Lung (tissue), 12 donors: ENCODE measurements around the gene SNX5. TPM values are rescaled to one million over a fixed set of nuclear protein-coding genes. Genes with fewer than 3 reads are reported as not detected.

ENCODE experiments used
- ATAC-seq: fragments of 200-7000 bp; cut with Tn5 transposase; one replicate; pipeline ENCODE4 v1.9.1; 2020; ENCODE audit warnings: moderate number of reproducible peaks; ENCODE audit not compliant: insufficient read depth, low FRiP score
- DNase-seq, 3 donors: peaks; one replicate each; pipeline ENCODE4 v3.0.0-alpha.2; 2013 to 2017
- H3K27ac ChIP-seq, 2 donors: one replicate each; pipeline ENCODE4 v1.5.1; 2013; ENCODE audit warnings: mild to moderate bottlenecking in 2 of 2, moderate library complexity in 2 of 2, control low read depth in 1 of 2, inconsistent platforms in 1 of 2, low read depth in 1 of 2, low read length in 1 of 2
- H3K27me3 ChIP-seq, 3 donors: one replicate each; pipeline ENCODE4 v1.5.1; 2013; ENCODE audit warnings: low read length in 2 of 3; ENCODE audit not compliant: control insufficient read depth in 3 of 3, insufficient read depth in 3 of 3
- H3K36me3 ChIP-seq, 4 donors: one replicate each; pipeline ENCODE4 v1.5.1; 2013; ENCODE audit warnings: low read length in 4 of 4, mild to moderate bottlenecking in 1 of 4, moderate library complexity in 1 of 4; ENCODE audit not compliant: control insufficient read depth in 4 of 4, insufficient read depth in 4 of 4
- H3K4me1 ChIP-seq, 5 donors: one replicate each; pipeline ENCODE4 v1.5.1; 2013; ENCODE audit warnings: low read length in 5 of 5, mild to moderate bottlenecking in 2 of 5, moderate library complexity in 1 of 5; ENCODE audit not compliant: control insufficient read depth in 5 of 5, insufficient read depth in 5 of 5
- H3K4me3 ChIP-seq: one replicate; pipeline ENCODE4 v1.5.1; 2013; ENCODE audit warnings: mild to moderate bottlenecking, control low read depth, moderate library complexity
- H3K9ac ChIP-seq, 2 donors: one replicate each; pipeline ENCODE4 v1.5.1; 2013; ENCODE audit warnings: low read length in 2 of 2, control low read depth in 1 of 2; ENCODE audit not compliant: insufficient read depth in 1 of 2
- H3K9me3 ChIP-seq, 4 donors: one replicate each; pipeline ENCODE4 v1.5.1; 2013; ENCODE audit warnings: low read length in 3 of 4, mild to moderate bottlenecking in 1 of 4, moderate library complexity in 1 of 4; ENCODE audit not compliant: control insufficient read depth in 4 of 4, insufficient read depth in 3 of 4
- CTCF ChIP-seq: IDR thresholded peaks from 2 replicates; pipeline ENCODE4 v1.5.1; 2012; ENCODE audit warnings: mild to moderate bottlenecking; ENCODE audit errors: control extremely low read depth, extremely low read depth
- WGBS, 2 donors: extraction: QIAGEN DNeasy Blood & Tissue Kit; methylation state at CpG; one replicate each; pipeline ENCODE4 v1.1.7; 2013; 5-methylcytosine and 5-hydroxymethylcytosine counted together
- polyA plus RNA-seq, 2 donors: library from polyadenylated mRNA; stranded (reverse); fragments of 200-250 nt; gene quantifications; one replicate each; pipeline ENCODE4 v1.2.1, GENCODE V29; 2013
- total RNA-seq, 2 donors: library from RNA; depleted of rRNA in 1 of 2; stranded (reverse); fragments of >200 nt in 1 of 2; gene quantifications; one replicate each; pipeline ENCODE4 v1.2.1, GENCODE V29; 2014 to 2021
- donor health status: control.
- donor health status: control.
- donor health status: Bipolar disorder and iron deficiency.
- donor health status: healthy.
- donor health status: DM: yes; HTN: yes; CAD: no.

SNX5 gene
- total and polyA plus RNA-seq, 4 donors: 66.6 to 194 (median 86.7) TPM

GRCh38 chr20:17953935-17954334 is 14.7 kb downstream of the SNX5 start:
- H3K4me1 ChIP-seq: peaks cover 5 to 24% (median 16%) of the 10 kb centered on the region in 5 donors
- H3K4me3 ChIP-seq: no peak overlapping the region
- ATAC-seq: no peak
- H3K36me3 ChIP-seq: peaks cover 29 to 51% (median 46%) of the 10 kb centered on the region in 4 donors
- H3K9me3 ChIP-seq: no peaks in the 10 kb centered on the region
- H3K27ac ChIP-seq: no peak overlapping the region
- DNase-seq: no peak
- 91 to 97% methylated on average over 5 of the region's 5 CpGs for WGBS, 2 donors
- no peak for TF ChIP-seq CTCF
- no peaks in the 10 kb centered on the region for H3K27me3 ChIP-seq
- H3K9ac ChIP-seq: no peak overlapping the region

- Histone ChIP-seq H3K9me3 (no peaks in the 10 kb centered on the region), H3K36me3 (peaks cover 34 to 59% (median 53%) of the 10 kb centered on the region in 4 donors), H3K9ac (no peak overlapping the region), H3K4me1 (peaks cover 2 to 19% (median 7%) of the 10 kb centered on the region in 5 donors), H3K27me3 (no peaks in the 10 kb centered on the region), H3K4me3 (no peak overlapping the region), H3K27ac (no peak overlapping the region)
- ATAC-seq: no peak
- no peak for DNase-seq
- 84 to 89% methylated on average over 8 of the region's 8 CpGs for WGBS, 2 donors
- TF ChIP-seq CTCF: no peak
Observed at GRCh38 chr20:17952692-17953684, 15.6 kb downstream of the SNX5 start.

GRCh38 chr20:17951323-17951722 is 17.3 kb downstream of the SNX5 start:
- DNase-seq (no peak), ATAC-seq (no peak)
- no peaks in the 10 kb centered on the region for H3K9me3 ChIP-seq
- peaks cover 0 to 8% (median 4%) of the 10 kb centered on the region in 5 donors for H3K4me1 ChIP-seq
- H3K27ac ChIP-seq: no peak overlapping the region
- H3K27me3 ChIP-seq: no peaks in the 10 kb centered on the region
- no peak for TF ChIP-seq CTCF
- peaks cover 36 to 73% (median 66%) of the 10 kb centered on the region in 4 donors for H3K36me3 ChIP-seq
- 84 to 86% methylated on average over 2 of the region's 2 CpGs for WGBS, 2 donors
- H3K4me3 ChIP-seq: no peak overlapping the region
- H3K9ac ChIP-seq: no peak overlapping the region
